Stimulated activated CD8-positive, alpha-beta memory T cell treated with anti-CD3 and anti-CD28 coated beads, Interleukin-2, amount 100 ng/mL, for 48 hours (primary cell): ENCODE data around the gene CRIP1.

Source experiments
- DNase-seq, 2 donors: peaks; one replicate each; pipeline ENCODE4 v3.0.0-alpha.2; 2020; ENCODE audit warnings: low read depth in 2 of 2

The CRIP1 gene

GRCh38 chr14:105492971-105493871, 6.5 kb downstream of the CRIP1 start:
- DNase-seq, result no peak

GRCh38 chr14:105493921-105494605, 7.4 kb downstream of the CRIP1 start:
- no peak for DNase-seq

- no peak for DNase-seq
Measured at GRCh38 chr14:105494606-105494929, 7.9 kb downstream of the CRIP1 start.

- DNase-seq, result no peak
Measured at GRCh38 chr14:105495101-105495989, 8.7 kb downstream of the CRIP1 start.

- no peak for DNase-seq
Measured at GRCh38 chr14:105495990-105496830, 9.5 kb downstream of the CRIP1 start.

GRCh38 chr14:105496831-105497591, 10.3 kb downstream of the CRIP1 start:
- DNase-seq, result no peak

- DNase-seq, result no peak
Measured at GRCh38 chr14:105497671-105498429, 11.2 kb downstream of the CRIP1 start.

- DNase-seq, result no peak
Measured at GRCh38 chr14:105498430-105499255, 12.0 kb downstream of the CRIP1 start.

GRCh38 chr14:105499256-105500035, 12.8 kb downstream of the CRIP1 start:
- no peak for DNase-seq

GRCh38 chr14:105500036-105500725, 13.5 kb downstream of the CRIP1 start:
- DNase-seq, result no peak

GRCh38 chr14:105500726-105501101, 14.0 kb downstream of the CRIP1 start:
- no peak for DNase-seq

- no peak for DNase-seq
Measured at GRCh38 chr14:105501504-105502291, 15.0 kb downstream of the CRIP1 start.

GRCh38 chr14:105502446-105503295, 16.0 kb downstream of the CRIP1 start:
- DNase-seq, result no peak

GRCh38 chr14:105503296-105503640, 16.6 kb downstream of the CRIP1 start:
- DNase-seq, result no peak

GRCh38 chr14:105503935-105504692, 17.4 kb downstream of the CRIP1 start:
- DNase-seq, result no peak
